Measurements from ENCODE around the gene EDNRA.

DNA sequence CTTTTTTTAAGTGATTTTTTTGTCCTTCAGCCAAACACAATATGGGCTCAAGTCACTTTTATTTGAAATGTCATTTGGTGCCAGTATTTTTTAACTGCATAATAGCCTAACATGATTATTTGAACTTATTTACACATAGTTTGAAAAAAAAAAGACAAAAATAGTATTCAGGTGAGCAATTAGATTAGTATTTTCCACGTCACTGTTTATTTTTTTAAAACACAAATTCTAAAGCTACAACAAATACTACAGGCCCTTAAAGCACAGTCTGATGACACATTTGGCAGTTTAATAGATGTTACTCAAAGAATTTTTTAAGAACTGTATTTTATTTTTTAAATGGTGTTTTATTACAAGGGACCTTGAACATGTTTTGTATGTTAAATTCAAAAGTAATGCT lies 62.1 kb downstream of the EDNRA start:
- TF ChIP-seq, protein P1, sequence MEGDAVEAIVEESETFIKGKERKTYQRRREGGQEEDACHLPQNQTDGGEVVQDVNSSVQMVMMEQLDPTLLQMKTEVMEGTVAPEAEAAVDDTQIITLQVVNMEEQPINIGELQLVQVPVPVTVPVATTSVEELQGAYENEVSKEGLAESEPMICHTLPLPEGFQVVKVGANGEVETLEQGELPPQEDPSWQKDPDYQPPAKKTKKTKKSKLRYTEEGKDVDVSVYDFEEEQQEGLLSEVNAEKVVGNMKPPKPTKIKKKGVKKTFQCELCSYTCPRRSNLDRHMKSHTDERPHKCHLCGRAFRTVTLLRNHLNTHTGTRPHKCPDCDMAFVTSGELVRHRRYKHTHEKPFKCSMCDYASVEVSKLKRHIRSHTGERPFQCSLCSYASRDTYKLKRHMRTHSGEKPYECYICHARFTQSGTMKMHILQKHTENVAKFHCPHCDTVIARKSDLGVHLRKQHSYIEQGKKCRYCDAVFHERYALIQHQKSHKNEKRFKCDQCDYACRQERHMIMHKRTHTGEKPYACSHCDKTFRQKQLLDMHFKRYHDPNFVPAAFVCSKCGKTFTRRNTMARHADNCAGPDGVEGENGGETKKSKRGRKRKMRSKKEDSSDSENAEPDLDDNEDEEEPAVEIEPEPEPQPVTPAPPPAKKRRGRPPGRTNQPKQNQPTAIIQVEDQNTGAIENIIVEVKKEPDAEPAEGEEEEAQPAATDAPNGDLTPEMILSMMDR (IDR thresholded peaks at IDR 0.05; ENCODE audit: low read length), result no peak
- no peak for TF ChIP-seq EZH2 (IDR thresholded peaks at IDR 0.05; ENCODE audit: borderline replicate concordance, low read length)

Measured in OCI-LY1 (cell line).